Breast epithelium (tissue), 4 donors: ENCODE measurements around the gene RABIF. TPM values are rescaled to one million over a fixed set of nuclear protein-coding genes. Genes with fewer than 3 reads are reported as not detected.

Experiments used
- DNase-seq, 2 donors: peaks; one replicate each; pipeline ENCODE4 v3.0.0-alpha.2; 2019; ENCODE audit warnings: low spot score in 2 of 2
- H3K27ac ChIP-seq, 2 donors: fragments of 200-600 bp; sonication (generic) in 1 of 2; one replicate each; pipeline ENCODE4 v1.5.1; 2016 to 2019; ENCODE audit warnings: mild to moderate bottlenecking in 1 of 2
- H3K27me3 ChIP-seq, 2 donors: fragments of 200-600 bp; sonication (generic) in 1 of 2; one replicate each; pipeline versions ENCODE4 v1.5.1 to v1.6.0; 2017 to 2019; ENCODE audit warnings: control low read depth in 1 of 2, mild to moderate bottlenecking in 1 of 2
- H3K36me3 ChIP-seq: fragments of 200-600 bp; one replicate; pipeline ENCODE4 v1.5.1; 2019
- H3K4me1 ChIP-seq, 2 donors: fragments of 200-600 bp; sonication (generic); one replicate each; pipeline ENCODE4 v1.5.1; 2016 to 2019; ENCODE audit warnings: control low read depth in 1 of 2
- H3K4me3 ChIP-seq, 3 donors: fragments of 200-600 bp; sonication (generic); 1 replicate in 2 of 3; 2 replicates in 1 of 3; pipeline ENCODE4 v1.5.1; 2016 to 2019; ENCODE audit warnings: mild to moderate bottlenecking in 3 of 3, moderate library complexity in 2 of 3
- H3K9me3 ChIP-seq, 2 donors: fragments of 200-600 bp; sonication (generic) in 1 of 2; one replicate each; pipeline ENCODE4 v1.5.1; 2016 to 2019; ENCODE audit warnings: control low read depth in 1 of 2
- CTCF ChIP-seq, 3 donors: fragments of 450-650 bp; IDR thresholded peaks; one replicate each; pipeline ENCODE4 v1.5.1; 2016 to 2017; ENCODE audit warnings: antibody characterized with exemption in 3 of 3, mild to moderate bottlenecking in 3 of 3, moderate library complexity in 3 of 3
- POLR2A ChIP-seq: fragments of 450-650 bp; IDR thresholded peaks from one replicate; pipeline ENCODE4 v1.6.1; 2016; ENCODE audit warnings: antibody characterized with exemption, mild to moderate bottlenecking, moderate library complexity
- POLR2AphosphoS5 ChIP-seq, 3 donors: sonication (generic); formaldehyde crosslinking; IDR thresholded peaks; one replicate each; pipeline ENCODE4 v1.6.1; 2017; ENCODE audit warnings: antibody characterized with exemption in 3 of 3
- intact Hi-C: fragments of 100-400 bp; cut with DNase I; formaldehyde crosslinking; loops from one replicate; pipeline ENCODE4 v1.15.1; 2023; ENCODE audit warnings: low total_unique reads
- total RNA-seq, 3 donors: library from RNA; depleted of rRNA; stranded (reverse); fragments of >200 nt; gene quantifications; one replicate each; pipeline ENCODE4 v1.1.0, GENCODE V29; 2016

The RABIF gene
- total RNA-seq, 3 donors from 2014 or later, result 4.8 to 6.9 (median 5.6) TPM

GRCh38 chr1:202880062-202880461 lies 8.9 kb downstream of the RABIF start:
- H3K4me3 ChIP-seq, result no peak overlapping the region
- TF ChIP-seq POLR2AphosphoS5 (IDR thresholded peaks at IDR 0.05), result no peak
- H3K27me3 ChIP-seq, result no peaks in the 10 kb centered on the region
- H3K36me3 ChIP-seq, result no peaks in the 10 kb centered on the region
- no peak overlapping the region for H3K27ac ChIP-seq
- DNase-seq, result no peak
- intact Hi-C loops, result no loop called here
- no peaks in the 10 kb centered on the region for H3K9me3 ChIP-seq
- H3K4me1 ChIP-seq, result no peaks in the 10 kb centered on the region

GRCh38 chr1:202879128-202879527 lies 9.8 kb downstream of the RABIF start:
- intact Hi-C loops, result no loop called here
- Histone ChIP-seq H3K4me1 (no peaks in the 10 kb centered on the region), H3K36me3 (no peaks in the 10 kb centered on the region), H3K27ac (no peak overlapping the region), H3K9me3 (no peaks in the 10 kb centered on the region), H3K27me3 (no peaks in the 10 kb centered on the region), H3K4me3 (no peak overlapping the region)
- no peak for TF ChIP-seq CTCF (IDR thresholded peaks at IDR 0.05)
- no peak for TF ChIP-seq POLR2AphosphoS5 (IDR thresholded peaks at IDR 0.05)
- no peak for TF ChIP-seq POLR2A
- no peak for DNase-seq

- Histone ChIP-seq H3K27me3 (no peaks in the 10 kb centered on the region), H3K27ac (no peak overlapping the region), H3K4me1 (no peaks in the 10 kb centered on the region), H3K36me3 (no peaks in the 10 kb centered on the region), H3K4me3 (no peak overlapping the region), H3K9me3 (no peaks in the 10 kb centered on the region)
- no peak for TF ChIP-seq POLR2AphosphoS5 (IDR thresholded peaks at IDR 0.05)
- TF ChIP-seq POLR2A, result no peak
- no peak for TF ChIP-seq CTCF (IDR thresholded peaks at IDR 0.05)
- intact Hi-C loops, result no loop called here
- no peak for DNase-seq
These were observed 15.9 kb downstream of the RABIF start for GRCh38 chr1:202873026-202873425.

- no peak for TF ChIP-seq CTCF (IDR thresholded peaks at IDR 0.05)
- TF ChIP-seq POLR2A, result no peak
- TF ChIP-seq POLR2AphosphoS5 (IDR thresholded peaks at IDR 0.05), result no peak
- Histone ChIP-seq H3K27ac (no peak overlapping the region), H3K36me3 (no peaks in the 10 kb centered on the region), H3K9me3 (no peaks in the 10 kb centered on the region), H3K4me1 (no peaks in the 10 kb centered on the region), H3K27me3 (no peaks in the 10 kb centered on the region), H3K4me3 (no peak overlapping the region)
- intact Hi-C loops, result no loop called here
- no peak for DNase-seq
These were observed 17.6 kb downstream of the RABIF start for GRCh38 chr1:202871367-202871766.

GRCh38 chr1:202862679-202863560 lies 26.0 kb downstream of the RABIF start:
- TF ChIP-seq CTCF (IDR thresholded peaks at IDR 0.05) (no peak), POLR2AphosphoS5 (IDR thresholded peaks at IDR 0.05) (no peak)
- intact Hi-C loops, result no loop called here
- DNase-seq, result no peak

More at GRCh38 chr1:202862679-202863560, 26.0 kb downstream of the RABIF start:
- H3K9me3 ChIP-seq, result no peaks in the 10 kb centered on the region
- H3K4me1 ChIP-seq, result no peaks in the 10 kb centered on the region
- H3K36me3 ChIP-seq, result no peaks in the 10 kb centered on the region
- H3K27ac ChIP-seq, result no peak overlapping the region
- H3K27me3 ChIP-seq, result no peaks in the 10 kb centered on the region
- H3K4me3 ChIP-seq, result no peak overlapping the region
